HG02884 (cell line): ENCODE measurements around the gene TTC36.

ENCODE experiments used
- ATAC-seq: cut with Tn5 transposase; IDR thresholded peaks from one replicate; pipeline ENCODE4 v1.9.1; 2021; ENCODE audit warnings: mild to moderate bottlenecking, moderate library complexity; ENCODE audit not compliant: unreplicated experiment

The TTC36 gene

GRCh38 chr11:118531597-118532084, 4.4 kb downstream of the TTC36 start:
- ATAC-seq = no peak

GRCh38 chr11:118532091-118532490, 4.8 kb downstream of the TTC36 start:
- ATAC-seq = no peak

GRCh38 chr11:118532852-118533768, 5.8 kb downstream of the TTC36 start:
- ATAC-seq = no peak

GRCh38 chr11:118533769-118534729, 6.8 kb downstream of the TTC36 start:
- ATAC-seq = no peak

GRCh38 chr11:118535261-118535660, 8.0 kb downstream of the TTC36 start:
- ATAC-seq = no peak

GRCh38 chr11:118536726-118537125, 9.5 kb downstream of the TTC36 start:
- ATAC-seq = no peak

DNA sequence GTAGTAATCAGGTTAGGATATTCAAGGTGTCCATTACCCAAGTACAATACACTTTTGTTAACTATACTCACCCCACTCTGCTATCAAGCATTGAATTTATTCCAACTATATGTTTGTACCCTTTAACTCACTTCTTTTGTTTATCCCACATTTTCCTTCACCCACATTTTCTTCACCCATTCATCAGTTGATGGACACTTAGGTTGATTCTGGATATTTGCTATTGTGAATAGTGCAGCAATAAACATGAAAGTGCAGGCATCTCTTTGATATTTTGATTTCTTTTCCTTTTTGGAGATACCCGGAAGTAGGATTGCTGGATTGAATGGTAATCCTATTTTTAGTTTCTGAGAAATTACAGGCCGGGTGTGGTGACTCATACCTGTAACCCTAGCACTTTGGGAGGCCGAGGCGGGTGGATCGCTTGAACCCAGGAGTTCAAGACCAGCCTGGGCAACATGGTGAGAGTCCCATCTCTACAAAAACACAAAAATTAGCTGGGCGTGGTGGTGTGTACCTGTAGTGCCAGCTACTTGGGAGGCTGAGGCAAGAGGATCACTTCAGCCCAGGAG, 10.2 kb downstream of the TTC36 start:
- no peak for ATAC-seq

DNA sequence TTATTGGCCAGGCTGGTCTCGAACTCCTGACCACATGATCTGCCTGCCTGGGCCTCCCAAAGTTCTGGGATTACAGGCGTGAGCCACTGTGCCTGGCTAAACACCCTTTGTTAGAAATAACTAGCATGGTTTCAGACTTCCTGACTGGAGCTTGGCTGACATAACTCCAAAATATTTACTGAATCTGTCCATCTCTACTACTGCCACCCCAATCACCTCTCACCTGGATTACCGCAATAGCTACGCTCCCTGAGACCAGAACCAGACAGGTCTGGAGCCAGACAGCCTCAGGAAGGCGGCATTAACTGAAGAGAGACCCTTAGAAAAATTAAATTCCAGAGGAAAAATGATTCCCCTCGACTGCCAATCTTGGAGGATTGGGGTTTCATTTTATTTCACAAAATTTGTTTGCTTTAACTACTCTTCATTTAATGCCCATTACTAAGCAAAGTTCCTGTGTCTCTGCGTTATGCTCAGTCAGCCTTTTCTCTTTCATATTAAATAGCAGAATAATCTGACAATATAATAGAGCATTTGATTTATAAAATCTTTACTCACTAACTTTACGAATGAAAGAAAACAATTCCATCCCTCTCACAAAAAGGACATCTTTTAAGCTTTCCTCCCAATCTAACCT, 16.9 kb downstream of the TTC36 start:
- no peak for ATAC-seq

DNA sequence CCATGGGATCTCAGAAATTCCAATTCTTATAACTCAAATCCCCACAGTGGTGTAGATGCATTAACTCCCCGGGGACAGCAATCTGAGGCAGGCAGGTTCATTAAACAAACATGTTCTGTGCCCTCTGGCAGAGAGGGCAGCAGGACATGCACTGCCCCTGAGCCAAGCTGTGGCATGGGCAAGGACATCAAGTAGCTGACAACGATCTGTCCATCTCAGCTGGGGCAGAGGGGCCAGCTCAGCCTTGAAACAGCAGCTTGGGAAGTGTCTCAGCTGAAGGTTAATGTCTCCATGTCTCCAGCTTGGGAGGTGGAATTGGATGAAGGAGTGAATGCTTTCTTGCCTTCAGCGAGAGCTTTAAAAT, 17.4 kb downstream of the TTC36 start:
- no peak for ATAC-seq

- no peak for ATAC-seq
These were observed 18.3 kb downstream of the TTC36 start for GRCh38 chr11:118545533-118545932.

DNA sequence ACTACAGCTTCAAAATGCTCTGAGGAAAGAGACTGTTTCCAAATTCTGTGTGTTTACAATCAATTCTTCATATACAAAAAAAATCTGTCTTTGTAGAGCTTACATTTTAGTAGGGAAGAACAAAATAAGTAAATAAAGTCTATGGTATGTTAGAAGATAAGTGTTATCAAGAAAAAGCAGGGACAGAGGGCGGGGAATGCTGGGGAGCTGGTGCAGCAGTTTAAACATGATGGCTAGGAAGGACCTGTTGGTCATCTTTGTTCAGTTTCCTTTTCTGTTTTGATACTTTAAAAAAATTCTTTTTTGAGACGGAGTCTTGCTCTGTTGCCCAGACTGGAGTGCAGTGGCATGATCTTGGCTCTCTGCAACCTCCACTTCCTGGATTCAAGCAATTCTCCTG, 19.9 kb downstream of the TTC36 start:
- no peak for ATAC-seq

GRCh38 chr11:118552341-118552740, 25.1 kb downstream of the TTC36 start:
- ATAC-seq = no peak

GRCh38 chr11:118560806-118561205, 33.5 kb downstream of the TTC36 start:
- ATAC-seq = no peak

GRCh38 chr11:118565051-118565450, 37.8 kb downstream of the TTC36 start:
- ATAC-seq = no peak

GRCh38 chr11:118569670-118570069, 42.4 kb downstream of the TTC36 start:
- no peak for ATAC-seq

- ATAC-seq = no peak
These were observed 43.5 kb downstream of the TTC36 start for GRCh38 chr11:118570787-118571186.

GRCh38 chr11:118571701-118572060, 44.4 kb downstream of the TTC36 start:
- ATAC-seq = peak; percentile 11

- peak; percentile 70 for ATAC-seq
These were observed 45.0 kb downstream of the TTC36 start, which contains the start of gene ARCN1 for GRCh38 chr11:118572061-118572980. TSS of gene ARCN1 (plus strand) at chr11:118572409. CDS start at chr11:118572548, 139 bp downstream.

GRCh38 chr11:118572981-118573550, 45.8 kb downstream of the TTC36 start:
- ATAC-seq = peak; percentile 22
